Measurements from ENCODE around the gene CLEC16A. TPM values are rescaled to one million over a fixed set of nuclear protein-coding genes. Genes with fewer than 3 reads are reported as not detected.

CLEC16A gene
- total RNA-seq, 1 experiment from 2014 or later = 17.4 TPM

DNA sequence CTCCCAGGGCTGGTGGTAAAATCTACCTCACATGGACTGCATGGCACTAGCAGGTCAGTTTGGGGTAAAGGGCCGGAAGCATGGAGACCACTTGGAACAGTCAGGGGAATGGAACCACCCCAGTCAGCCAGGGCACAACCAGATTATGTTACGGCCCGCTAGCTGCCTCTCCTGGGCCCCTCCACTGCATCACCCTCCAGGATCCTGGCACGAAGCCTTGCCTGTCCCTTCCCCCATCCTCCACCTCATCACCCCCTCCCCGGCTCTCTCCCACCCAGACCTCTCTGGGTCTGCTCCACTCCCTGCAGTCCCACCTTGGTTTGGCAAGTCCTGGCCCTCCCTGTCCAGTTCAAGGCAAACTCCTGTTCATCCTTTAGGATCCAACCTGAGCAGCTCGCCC lies 91.7 kb downstream of the CLEC16A start:
- H3K9ac ChIP-seq (ENCODE audit: low read length) = no peak overlapping the region
- H3K79me2 ChIP-seq (ENCODE audit: low read length) = no peaks in the 10 kb centered on the region
- no peaks in the 10 kb centered on the region for H3K27me3 ChIP-seq (ENCODE audit: low read length)
- no peaks in the 10 kb centered on the region for H3K9me2 ChIP-seq (replicated peaks; ENCODE audit: insufficient read depth, low read length)
- no peak overlapping the region for H3K4me2 ChIP-seq (ENCODE audit: low read depth, low read length, poor library complexity, severe bottlenecking)
- no peak overlapping the region for H3K4me3 ChIP-seq (ENCODE audit: low read length)
- no peak for DNase-seq
- no peaks in the 10 kb centered on the region for H3K36me3 ChIP-seq (ENCODE audit: insufficient read depth, low read length)
- no peaks in the 10 kb centered on the region for H4K20me1 ChIP-seq (ENCODE audit: insufficient read depth, low read depth, low read length)
- H3K4me1 ChIP-seq (ENCODE audit: low read length) = no peaks in the 10 kb centered on the region
- H3K9me3 ChIP-seq (ENCODE audit: low read length) = no peaks in the 10 kb centered on the region
- H3K27ac ChIP-seq (ENCODE audit: low read length) = no peak overlapping the region
- H2AFZ ChIP-seq (ENCODE audit: low read length) = no peak overlapping the region

- Histone ChIP-seq H3K27ac (ENCODE audit: low read length) (no peak overlapping the region), H3K27me3 (ENCODE audit: low read length) (no peaks in the 10 kb centered on the region), H3K9me3 (ENCODE audit: low read length) (no peaks in the 10 kb centered on the region), H2AFZ (ENCODE audit: low read length) (no peak overlapping the region), H3K4me2 (ENCODE audit: low read depth, low read length, poor library complexity, severe bottlenecking) (no peak overlapping the region), H3K9me2 (replicated peaks; ENCODE audit: insufficient read depth, low read length) (no peaks in the 10 kb centered on the region), H3K4me3 (ENCODE audit: low read length) (no peak overlapping the region), H3K36me3 (ENCODE audit: insufficient read depth, low read length) (no peaks in the 10 kb centered on the region), H3K79me2 (ENCODE audit: low read length) (no peaks in the 10 kb centered on the region), H4K20me1 (ENCODE audit: insufficient read depth, low read depth, low read length) (no peaks in the 10 kb centered on the region), H3K4me1 (ENCODE audit: low read length) (no peaks in the 10 kb centered on the region), H3K9ac (ENCODE audit: low read length) (no peak overlapping the region)
- no peak for DNase-seq
These were observed 92.6 kb downstream of the CLEC16A start for GRCh38 chr16:11036868-11037410.

DNA sequence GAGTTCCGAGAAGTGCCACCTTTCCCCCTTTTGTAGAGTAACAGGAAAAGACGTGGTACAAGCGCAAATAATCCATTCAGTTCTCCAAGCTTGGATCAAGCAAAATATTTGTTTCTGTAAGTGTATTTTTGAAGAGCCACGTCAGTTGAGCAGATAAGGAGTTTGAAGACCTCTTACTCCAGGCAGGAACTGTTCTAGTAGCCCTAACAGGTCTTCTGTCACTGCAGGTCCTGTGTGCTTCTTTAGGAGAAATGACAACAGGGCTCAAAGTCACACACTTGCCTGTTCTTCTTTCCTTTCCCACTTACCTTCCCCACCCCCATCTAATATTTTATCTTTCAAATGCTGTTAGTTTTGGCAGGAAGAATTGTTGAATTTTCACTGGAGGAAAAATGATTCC lies 93.9 kb downstream of the CLEC16A start:
- H3K9me2 ChIP-seq (replicated peaks; ENCODE audit: insufficient read depth, low read length) = no peaks in the 10 kb centered on the region
- H3K9me3 ChIP-seq (ENCODE audit: low read length) = no peaks in the 10 kb centered on the region
- no peak overlapping the region for H3K4me3 ChIP-seq (ENCODE audit: low read length)
- no peak overlapping the region for H3K27ac ChIP-seq (ENCODE audit: low read length)
- no peaks in the 10 kb centered on the region for H3K36me3 ChIP-seq (ENCODE audit: insufficient read depth, low read length)
- no peak for DNase-seq
- H3K9ac ChIP-seq (ENCODE audit: low read length) = no peak overlapping the region
- H3K27me3 ChIP-seq (ENCODE audit: low read length) = no peaks in the 10 kb centered on the region
- no peaks in the 10 kb centered on the region for H4K20me1 ChIP-seq (ENCODE audit: insufficient read depth, low read depth, low read length)
- H3K4me1 ChIP-seq (ENCODE audit: low read length) = no peaks in the 10 kb centered on the region
- no peak overlapping the region for H3K4me2 ChIP-seq (ENCODE audit: low read depth, low read length, poor library complexity, severe bottlenecking)
- no peaks in the 10 kb centered on the region for H3K79me2 ChIP-seq (ENCODE audit: low read length)
- H2AFZ ChIP-seq (ENCODE audit: low read length) = no peak overlapping the region

- H3K4me1 ChIP-seq (ENCODE audit: low read length) = no peaks in the 10 kb centered on the region
- H3K4me3 ChIP-seq (ENCODE audit: low read length) = no peak overlapping the region
- H3K36me3 ChIP-seq (ENCODE audit: insufficient read depth, low read length) = no peaks in the 10 kb centered on the region
These were observed 94.4 kb downstream of the CLEC16A start for GRCh38 chr16:11038777-11039176.

GRCh38 chr16:11039726-11040125 lies 95.4 kb downstream of the CLEC16A start:
- Histone ChIP-seq H3K36me3 (ENCODE audit: insufficient read depth, low read length) (no peaks in the 10 kb centered on the region), H3K4me3 (ENCODE audit: low read length) (no peak overlapping the region), H3K27ac (ENCODE audit: low read length) (no peak overlapping the region), H3K9ac (ENCODE audit: low read length) (no peak overlapping the region), H3K9me2 (replicated peaks; ENCODE audit: insufficient read depth, low read length) (no peaks in the 10 kb centered on the region), H3K79me2 (ENCODE audit: low read length) (no peaks in the 10 kb centered on the region), H3K4me1 (ENCODE audit: low read length) (no peaks in the 10 kb centered on the region), H3K27me3 (ENCODE audit: low read length) (no peaks in the 10 kb centered on the region), H2AFZ (ENCODE audit: low read length) (no peak overlapping the region), H4K20me1 (ENCODE audit: insufficient read depth, low read depth, low read length) (no peaks in the 10 kb centered on the region), H3K4me2 (ENCODE audit: low read depth, low read length, poor library complexity, severe bottlenecking) (no peak overlapping the region), H3K9me3 (ENCODE audit: low read length) (no peaks in the 10 kb centered on the region)
- no peak for DNase-seq

More at GRCh38 chr16:11038777-11039176, 94.4 kb downstream of the CLEC16A start:
- Histone ChIP-seq H3K27me3 (ENCODE audit: low read length) (no peaks in the 10 kb centered on the region), H3K79me2 (ENCODE audit: low read length) (no peaks in the 10 kb centered on the region), H3K9ac (ENCODE audit: low read length) (no peak overlapping the region), H2AFZ (ENCODE audit: low read length) (no peak overlapping the region), H3K27ac (ENCODE audit: low read length) (no peak overlapping the region), H3K4me2 (ENCODE audit: low read depth, low read length, poor library complexity, severe bottlenecking) (no peak overlapping the region), H4K20me1 (ENCODE audit: insufficient read depth, low read depth, low read length) (no peaks in the 10 kb centered on the region), H3K9me3 (ENCODE audit: low read length) (no peaks in the 10 kb centered on the region), H3K9me2 (replicated peaks; ENCODE audit: insufficient read depth, low read length) (no peaks in the 10 kb centered on the region)
- DNase-seq = no peak

DNA sequence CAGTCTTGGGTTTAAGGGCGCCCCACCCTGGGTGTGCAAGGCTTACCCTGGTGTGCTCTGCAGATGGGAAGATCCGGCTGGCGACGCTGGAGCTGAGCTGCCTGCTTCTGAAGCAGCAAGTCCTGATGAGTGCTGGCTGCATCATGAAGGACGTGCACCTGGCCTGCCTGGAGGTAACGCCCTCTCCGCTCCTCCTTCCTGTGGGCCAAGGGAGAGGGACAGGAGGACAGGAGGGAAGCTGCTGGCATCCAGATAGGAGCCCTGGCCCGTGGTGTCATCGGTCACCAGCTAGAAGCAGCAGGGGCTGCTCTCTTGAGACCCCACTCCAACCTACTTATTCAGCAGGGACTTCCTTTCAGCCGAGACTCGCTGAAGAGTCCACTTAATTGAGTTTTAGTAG lies 97.8 kb downstream of the CLEC16A start:
- H3K4me1 ChIP-seq (ENCODE audit: low read length) = no peaks in the 10 kb centered on the region
- no peak for DNase-seq
- no peaks in the 10 kb centered on the region for H3K27me3 ChIP-seq (ENCODE audit: low read length)
- H3K4me2 ChIP-seq (ENCODE audit: low read depth, low read length, poor library complexity, severe bottlenecking) = no peak overlapping the region
- no peak overlapping the region for H3K9ac ChIP-seq (ENCODE audit: low read length)
- H4K20me1 ChIP-seq (ENCODE audit: insufficient read depth, low read depth, low read length) = no peaks in the 10 kb centered on the region
- H3K79me2 ChIP-seq (ENCODE audit: low read length) = no peaks in the 10 kb centered on the region
- H3K4me3 ChIP-seq (ENCODE audit: low read length) = no peak overlapping the region
- no peak overlapping the region for H2AFZ ChIP-seq (ENCODE audit: low read length)
- H3K9me2 ChIP-seq (replicated peaks; ENCODE audit: insufficient read depth, low read length) = no peaks in the 10 kb centered on the region
- H3K27ac ChIP-seq (ENCODE audit: low read length) = no peak overlapping the region
- H3K9me3 ChIP-seq (ENCODE audit: low read length) = no peaks in the 10 kb centered on the region
- H3K36me3 ChIP-seq (ENCODE audit: insufficient read depth, low read length) = no peaks in the 10 kb centered on the region

- Histone ChIP-seq H3K9ac (ENCODE audit: low read length) (no peak overlapping the region), H3K4me1 (ENCODE audit: low read length) (no peaks in the 10 kb centered on the region), H3K4me3 (ENCODE audit: low read length) (no peak overlapping the region), H3K36me3 (ENCODE audit: insufficient read depth, low read length) (no peaks in the 10 kb centered on the region), H3K27ac (ENCODE audit: low read length) (no peak overlapping the region), H3K4me2 (ENCODE audit: low read depth, low read length, poor library complexity, severe bottlenecking) (no peak overlapping the region), H3K9me2 (replicated peaks; ENCODE audit: insufficient read depth, low read length) (no peaks in the 10 kb centered on the region), H3K79me2 (ENCODE audit: low read length) (no peaks in the 10 kb centered on the region), H3K9me3 (ENCODE audit: low read length) (no peaks in the 10 kb centered on the region), H2AFZ (ENCODE audit: low read length) (no peak overlapping the region), H3K27me3 (ENCODE audit: low read length) (no peaks in the 10 kb centered on the region), H4K20me1 (ENCODE audit: insufficient read depth, low read depth, low read length) (no peaks in the 10 kb centered on the region)
- DNase-seq = no peak
These were observed 101.1 kb downstream of the CLEC16A start for GRCh38 chr16:11045441-11045840.

- Histone ChIP-seq H3K9ac (ENCODE audit: low read length) (no peak overlapping the region), H3K9me3 (ENCODE audit: low read length) (no peaks in the 10 kb centered on the region), H3K27ac (ENCODE audit: low read length) (no peak overlapping the region), H3K9me2 (replicated peaks; ENCODE audit: insufficient read depth, low read length) (no peaks in the 10 kb centered on the region), H4K20me1 (ENCODE audit: insufficient read depth, low read depth, low read length) (no peaks in the 10 kb centered on the region), H3K4me1 (ENCODE audit: low read length) (no peaks in the 10 kb centered on the region), H3K36me3 (ENCODE audit: insufficient read depth, low read length) (no peaks in the 10 kb centered on the region), H3K4me3 (ENCODE audit: low read length) (no peak overlapping the region), H2AFZ (ENCODE audit: low read length) (no peak overlapping the region), H3K79me2 (ENCODE audit: low read length) (no peaks in the 10 kb centered on the region), H3K27me3 (ENCODE audit: low read length) (no peaks in the 10 kb centered on the region), H3K4me2 (ENCODE audit: low read depth, low read length, poor library complexity, severe bottlenecking) (no peak overlapping the region)
- DNase-seq = no peak
These were observed 101.5 kb downstream of the CLEC16A start for GRCh38 chr16:11045846-11046245.

Data from Karpas-422 (cell line).